GM23338 (cell line): ENCODE measurements around the gene MED16. TPM values are rescaled to one million over a fixed set of nuclear protein-coding genes. Genes with fewer than 3 reads are reported as not detected.

ENCODE experiments used
- ATAC-seq: fragments of 200-7000 bp; cut with Tn5 transposase; 3 replicates; pipeline ENCODE4 v1.9.1; 2020
- DNase-seq: peaks from one replicate; pipeline ENCODE4 v3.0.0-alpha.2; 2015; ENCODE audit warnings: low spot score
- H2AFZ ChIP-seq: fragments of 200-600 bp; sonication (generic); 2 replicates; pipeline ENCODE4 v1.8.0; 2016; ENCODE audit warnings: antibody characterized with exemption, mild to moderate bottlenecking, moderate library complexity
- H3F3A ChIP-seq: fragments of 200-600 bp; sonication (generic); replicated peaks from 2 replicates; pipeline ENCODE4 v1.8.0; 2017; ENCODE audit warnings: antibody characterized with exemption, mixed run types, low read depth
- H3K27ac ChIP-seq: fragments of 200-600 bp; sonication (generic); 2 replicates; pipeline ENCODE4 v1.6.1; 2016; ENCODE audit warnings: low read depth
- H3K27me3 ChIP-seq: fragments of 200-600 bp; sonication (generic); 2 replicates; pipeline ENCODE4 v1.8.0; 2016; ENCODE audit warnings: mild to moderate bottlenecking, mixed run types, moderate library complexity; ENCODE audit not compliant: insufficient read depth
- H3K36me3 ChIP-seq: fragments of 200-600 bp; sonication (generic); 2 replicates; pipeline ENCODE4 v1.8.0; 2016; ENCODE audit warnings: mild to moderate bottlenecking; ENCODE audit not compliant: insufficient read depth
- H3K4me1 ChIP-seq: fragments of 200-600 bp; sonication (generic); 2 replicates; pipeline ENCODE4 v1.8.0; 2016; ENCODE audit warnings: mild to moderate bottlenecking, moderate library complexity; ENCODE audit not compliant: insufficient read depth
- H3K4me2 ChIP-seq: fragments of 200-600 bp; sonication (generic); 2 replicates; pipeline ENCODE4 v1.7.1; 2017; ENCODE audit warnings: mixed run types
- H3K4me3 ChIP-seq: fragments of 200-600 bp; sonication (generic); 2 replicates; pipeline ENCODE4 v1.6.1; 2016; ENCODE audit warnings: mixed run types
- H3K79me2 ChIP-seq: fragments of 200-600 bp; sonication (generic); replicated peaks from 2 replicates; pipeline ENCODE4 v1.8.0; 2017; ENCODE audit warnings: mild to moderate bottlenecking; ENCODE audit not compliant: insufficient read depth
- H3K9me2 ChIP-seq: fragments of 200-600 bp; sonication (generic); 2 replicates; pipeline ENCODE4 v1.8.0; 2017; ENCODE audit not compliant: insufficient read depth
- H4K20me1 ChIP-seq: fragments of 200-600 bp; sonication (generic); replicated peaks from 2 replicates; pipeline ENCODE4 v1.8.0; 2017; ENCODE audit warnings: mild to moderate bottlenecking; ENCODE audit not compliant: insufficient read depth
- H3K27ac Mint-ChIP-seq: 2 replicates; pipeline ENCODE4 v1.8.0; 2020; ENCODE audit warnings: inconsistent platforms, mild to moderate bottlenecking, moderate library complexity, mixed read lengths
- H3K27me3 Mint-ChIP-seq: 3 replicates; pipeline ENCODE4 v1.8.0; 2022; ENCODE audit warnings: low read depth, mild to moderate bottlenecking, moderate library complexity, mixed read lengths, inconsistent platforms; ENCODE audit not compliant: insufficient read depth, poor library complexity
- H3K36me3 Mint-ChIP-seq: 3 replicates; pipeline ENCODE4 v1.8.0; 2021; ENCODE audit warnings: low read depth, mild to moderate bottlenecking, inconsistent platforms, moderate library complexity, mixed read lengths
- H3K4me1 Mint-ChIP-seq: 3 replicates; pipeline ENCODE4 v1.8.0; 2020; ENCODE audit warnings: mild to moderate bottlenecking, inconsistent platforms, mixed read lengths
- H3K4me3 Mint-ChIP-seq: 3 replicates; pipeline ENCODE4 v1.8.0; 2021; ENCODE audit warnings: moderate library complexity, mild to moderate bottlenecking, inconsistent platforms, mixed read lengths
- H3K9me3 Mint-ChIP-seq: 3 replicates; pipeline ENCODE4 v1.8.0; 2020; ENCODE audit warnings: moderate library complexity, mild to moderate bottlenecking, inconsistent platforms, mixed read lengths
- CREB1 ChIP-seq: fragments of 250-450 bp; sonication (Bioruptor Pico); IDR thresholded peaks from 2 replicates; pipeline ENCODE4 v1.5.0; 2020; ENCODE audit warnings: low read depth, mild to moderate bottlenecking, moderate library complexity
- EZH2 ChIP-seq: fragments of 200-600 bp; sonication (generic); IDR thresholded peaks from one replicate; pipeline ENCODE4 v1.8.0; 2017; ENCODE audit warnings: antibody characterized with exemption, mild to moderate bottlenecking, low read depth; ENCODE audit not compliant: unreplicated experiment
- EZH2phosphoT487 ChIP-seq: fragments of 200-600 bp; sonication (generic); IDR thresholded peaks from one replicate; pipeline ENCODE4 v1.8.1; 2018; ENCODE audit warnings: antibody characterized with exemption; ENCODE audit not compliant: unreplicated experiment
- NANOG ChIP-seq: IDR thresholded peaks from 2 replicates; pipeline ENCODE4 v1.6.1; 2016; ENCODE audit warnings: antibody characterized with exemption, borderline replicate concordance
- POLR2AphosphoS5 ChIP-seq: IDR thresholded peaks from 2 replicates; pipeline ENCODE4 v1.6.1; 2016; ENCODE audit warnings: antibody characterized with exemption, low read depth
- ZNF114 ChIP-seq: fragments of 250-450 bp; sonication (Bioruptor Pico); IDR thresholded peaks from 2 replicates; pipeline ENCODE4 v1.5.0; 2020; ENCODE audit warnings: mild to moderate bottlenecking, moderate library complexity
- ZNF331 ChIP-seq: fragments of 250-450 bp; sonication (Bioruptor Pico); IDR thresholded peaks from 2 replicates; pipeline ENCODE4 v1.5.0; 2020; ENCODE audit warnings: low read depth, mild to moderate bottlenecking, moderate library complexity
- polyA plus RNA-seq: library from polyadenylated mRNA; unstranded; fragments of >200 nt; fragmentation: Nextera tagmentation; extraction: Ambion mirVana; gene quantifications from 2 replicates; pipeline ENCODE4 v1.2.1, GENCODE V29; 2016
- total RNA-seq: library from RNA; depleted of rRNA; stranded (reverse); fragments of >200 nt; shearing (Covaris generic); gene quantifications from 2 replicates; pipeline ENCODE4 v1.2.3, GENCODE V29; 2014
- TF ChIP-seq, protein P1 (sequence below), 2 experiments: fragments of 200-600 bp in 1 of 2; sonication (generic) in 1 of 2; conservative IDR thresholded peaks; 2 replicates each; pipeline versions ENCODE4 v1.5.1 to v1.6.1; 2016 to 2017; ENCODE audit warnings: antibody characterized with exemption in 2 of 2, low read depth in 2 of 2, mild to moderate bottlenecking in 2 of 2, moderate library complexity in 1 of 2
- TF ChIP-seq, protein P2 (sequence below): IDR thresholded peaks from 2 replicates; pipeline ENCODE4 v1.6.1; 2016; ENCODE audit warnings: antibody characterized with exemption

Gene MED16
- total and polyA plus RNA-seq, 2 experiments from 2014 or later = 52.7 to 73.6 TPM

GRCh38 chr19:835210-835810 lies 57.7 kb downstream of the MED16 start (continued):
- TF ChIP-seq, protein P1, sequence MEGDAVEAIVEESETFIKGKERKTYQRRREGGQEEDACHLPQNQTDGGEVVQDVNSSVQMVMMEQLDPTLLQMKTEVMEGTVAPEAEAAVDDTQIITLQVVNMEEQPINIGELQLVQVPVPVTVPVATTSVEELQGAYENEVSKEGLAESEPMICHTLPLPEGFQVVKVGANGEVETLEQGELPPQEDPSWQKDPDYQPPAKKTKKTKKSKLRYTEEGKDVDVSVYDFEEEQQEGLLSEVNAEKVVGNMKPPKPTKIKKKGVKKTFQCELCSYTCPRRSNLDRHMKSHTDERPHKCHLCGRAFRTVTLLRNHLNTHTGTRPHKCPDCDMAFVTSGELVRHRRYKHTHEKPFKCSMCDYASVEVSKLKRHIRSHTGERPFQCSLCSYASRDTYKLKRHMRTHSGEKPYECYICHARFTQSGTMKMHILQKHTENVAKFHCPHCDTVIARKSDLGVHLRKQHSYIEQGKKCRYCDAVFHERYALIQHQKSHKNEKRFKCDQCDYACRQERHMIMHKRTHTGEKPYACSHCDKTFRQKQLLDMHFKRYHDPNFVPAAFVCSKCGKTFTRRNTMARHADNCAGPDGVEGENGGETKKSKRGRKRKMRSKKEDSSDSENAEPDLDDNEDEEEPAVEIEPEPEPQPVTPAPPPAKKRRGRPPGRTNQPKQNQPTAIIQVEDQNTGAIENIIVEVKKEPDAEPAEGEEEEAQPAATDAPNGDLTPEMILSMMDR (conservative IDR thresholded peaks at IDR 0.05; ENCODE audit: low read depth in 2 of 2) = no peak

- no peaks in the 10 kb centered on the region for H3K36me3 ChIP-seq
- DNase-seq (no peak), ATAC-seq (no peak)
- H3K4me1 Mint-ChIP-seq = no peaks in the 10 kb centered on the region; the same call in 2 of the 3 replicates
- TF ChIP-seq ZNF114 (CRISPR knock-in tag) (no peak), ZNF331 (CRISPR knock-in tag) (no peak), EZH2 (no peak), CREB1 (CRISPR knock-in tag) (no peak), NANOG (no peak), EZH2phosphoT487 (no peak), POLR2AphosphoS5 (no peak)
- TF ChIP-seq, protein P2, sequence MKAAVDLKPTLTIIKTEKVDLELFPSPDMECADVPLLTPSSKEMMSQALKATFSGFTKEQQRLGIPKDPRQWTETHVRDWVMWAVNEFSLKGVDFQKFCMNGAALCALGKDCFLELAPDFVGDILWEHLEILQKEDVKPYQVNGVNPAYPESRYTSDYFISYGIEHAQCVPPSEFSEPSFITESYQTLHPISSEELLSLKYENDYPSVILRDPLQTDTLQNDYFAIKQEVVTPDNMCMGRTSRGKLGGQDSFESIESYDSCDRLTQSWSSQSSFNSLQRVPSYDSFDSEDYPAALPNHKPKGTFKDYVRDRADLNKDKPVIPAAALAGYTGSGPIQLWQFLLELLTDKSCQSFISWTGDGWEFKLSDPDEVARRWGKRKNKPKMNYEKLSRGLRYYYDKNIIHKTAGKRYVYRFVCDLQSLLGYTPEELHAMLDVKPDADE = no peak
- H3K79me2 ChIP-seq = no peaks in the 10 kb centered on the region
- H3K9me3 Mint-ChIP-seq = no peaks in the 10 kb centered on the region
- no peak overlapping the region for H3K27ac Mint-ChIP-seq
- 0 out of 2 replicates have a peak, but pooled peaks cover 2% of the 10 kb centered on the region for H3F3A ChIP-seq
- H3K4me2 ChIP-seq = no peak overlapping the region
- no peaks in the 10 kb centered on the region for H3K4me1 ChIP-seq
- H3K27me3 Mint-ChIP-seq = peaks cover 6% of the 10 kb centered on the region
- H3K9me2 ChIP-seq = no peaks in the 10 kb centered on the region
- H3K27me3 ChIP-seq = no peaks in the 10 kb centered on the region
- H3K27ac ChIP-seq = no peak overlapping the region
- H3K4me3 Mint-ChIP-seq = no peak overlapping the region
- H2AFZ ChIP-seq = no peak overlapping the region
- no peaks in the 10 kb centered on the region for H4K20me1 ChIP-seq
- H3K36me3 Mint-ChIP-seq = no peaks in the 10 kb centered on the region
- no peak overlapping the region for H3K4me3 ChIP-seq
Observed at GRCh38 chr19:834216-834615, 58.8 kb downstream of the MED16 start.
